ENCODE results near the gene BDH1. TPM values are rescaled to one million over a fixed set of nuclear protein-coding genes. Genes with fewer than 3 reads are reported as not detected.

Gene BDH1
- total RNA-seq, 2 donors from 2014 or later: 4.0 to 48.3 TPM

DNA sequence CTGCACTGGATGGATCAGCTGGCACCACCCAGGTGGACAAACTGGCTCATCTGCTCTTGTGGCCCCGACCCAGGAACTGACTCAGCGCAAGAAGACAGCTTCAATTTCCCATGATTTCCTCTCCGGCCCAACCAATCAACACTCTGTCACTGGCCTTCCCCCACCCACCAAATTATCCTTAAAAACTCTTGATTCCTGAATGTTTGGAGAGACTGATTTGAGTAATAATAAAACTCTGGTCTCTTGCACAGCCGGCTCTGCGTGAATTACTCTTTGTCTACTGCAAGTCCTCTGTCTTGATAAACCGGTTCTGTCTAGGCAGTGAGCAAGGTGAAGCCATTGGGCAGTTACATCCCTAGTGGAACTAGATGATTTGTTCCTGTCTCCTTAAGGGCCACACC, 16.1 kb downstream of the BDH1 start:
- H3K9me3 ChIP-seq: no peaks in the 10 kb centered on the region
- no peak for DNase-seq (ENCODE audit: low spot score)
- TF ChIP-seq, protein P1, sequence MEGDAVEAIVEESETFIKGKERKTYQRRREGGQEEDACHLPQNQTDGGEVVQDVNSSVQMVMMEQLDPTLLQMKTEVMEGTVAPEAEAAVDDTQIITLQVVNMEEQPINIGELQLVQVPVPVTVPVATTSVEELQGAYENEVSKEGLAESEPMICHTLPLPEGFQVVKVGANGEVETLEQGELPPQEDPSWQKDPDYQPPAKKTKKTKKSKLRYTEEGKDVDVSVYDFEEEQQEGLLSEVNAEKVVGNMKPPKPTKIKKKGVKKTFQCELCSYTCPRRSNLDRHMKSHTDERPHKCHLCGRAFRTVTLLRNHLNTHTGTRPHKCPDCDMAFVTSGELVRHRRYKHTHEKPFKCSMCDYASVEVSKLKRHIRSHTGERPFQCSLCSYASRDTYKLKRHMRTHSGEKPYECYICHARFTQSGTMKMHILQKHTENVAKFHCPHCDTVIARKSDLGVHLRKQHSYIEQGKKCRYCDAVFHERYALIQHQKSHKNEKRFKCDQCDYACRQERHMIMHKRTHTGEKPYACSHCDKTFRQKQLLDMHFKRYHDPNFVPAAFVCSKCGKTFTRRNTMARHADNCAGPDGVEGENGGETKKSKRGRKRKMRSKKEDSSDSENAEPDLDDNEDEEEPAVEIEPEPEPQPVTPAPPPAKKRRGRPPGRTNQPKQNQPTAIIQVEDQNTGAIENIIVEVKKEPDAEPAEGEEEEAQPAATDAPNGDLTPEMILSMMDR (IDR thresholded peaks at IDR 0.05): no peak
- peaks cover 0 to 9% of the 10 kb centered on the region in 2 donors for H3K4me1 ChIP-seq
- H3K4me3 ChIP-seq: no peak overlapping the region
- H3K27ac ChIP-seq: no peak overlapping the region
- H3K27me3 ChIP-seq: no peaks in the 10 kb centered on the region
- no peaks in the 10 kb centered on the region for H3K36me3 ChIP-seq

DNA sequence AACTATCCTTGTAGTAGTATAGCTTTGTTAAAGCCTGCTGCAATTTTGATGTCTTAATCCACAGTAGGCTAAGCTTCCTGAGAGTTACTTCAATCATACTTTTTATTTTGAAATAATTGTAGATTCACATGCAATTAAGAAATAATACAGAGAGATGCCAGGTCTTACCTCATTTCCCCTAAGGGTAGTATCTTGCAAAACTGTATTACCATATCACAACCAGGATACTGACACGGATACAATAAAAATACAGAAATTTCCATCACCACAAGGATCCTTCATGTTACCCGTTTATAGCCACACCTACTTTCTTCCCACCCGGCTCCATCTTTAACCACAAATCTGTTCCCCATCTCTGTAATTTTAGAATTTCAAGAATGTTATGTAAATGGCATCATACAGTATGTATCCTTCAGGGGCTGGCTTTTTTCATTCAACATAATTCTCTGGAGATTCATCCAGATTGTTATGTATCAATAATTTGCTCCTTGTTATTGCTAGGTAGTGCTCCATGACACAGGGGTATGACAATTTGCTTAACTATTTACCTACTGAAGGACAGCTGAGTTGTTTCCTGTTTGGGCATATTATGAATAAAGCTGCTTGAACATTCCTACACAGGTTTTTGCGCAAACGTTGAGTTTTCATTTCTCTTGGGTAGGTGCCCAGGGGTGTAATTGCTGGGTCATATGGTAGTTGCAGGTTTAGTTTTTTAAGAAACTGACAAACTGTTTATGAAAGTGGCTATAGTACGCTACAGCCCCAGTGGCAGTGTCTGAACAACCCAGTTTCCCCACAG, 21.6 kb downstream of the BDH1 start:
- H3K27me3 ChIP-seq: no peaks in the 10 kb centered on the region

DNA sequence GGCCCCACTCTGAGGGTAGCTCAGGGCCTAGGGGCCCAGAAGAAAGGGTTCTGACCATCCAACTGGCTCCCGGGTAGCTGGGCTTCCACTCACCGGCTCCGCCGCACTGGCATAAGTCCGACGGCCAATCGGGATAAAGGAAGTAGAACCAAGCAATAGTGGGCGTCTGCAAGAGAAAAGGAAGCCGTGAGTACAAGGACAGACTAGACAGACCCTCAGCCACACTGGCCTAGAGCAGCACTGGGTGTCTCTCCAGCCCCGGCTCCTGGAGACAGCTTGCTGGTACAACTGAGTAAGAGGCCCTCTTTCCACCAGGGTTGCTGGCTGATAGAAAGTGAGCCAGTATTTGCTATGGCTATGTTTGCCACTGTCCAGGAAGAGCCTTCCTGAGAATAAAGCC, 22.4 kb downstream of the BDH1 start:
- no peak for DNase-seq (ENCODE audit: low spot score)
- Histone ChIP-seq H3K27me3 (no peaks in the 10 kb centered on the region), H3K4me1 (no peaks in the 10 kb centered on the region), H3K36me3 (no peaks in the 10 kb centered on the region), H3K9me3 (no peaks in the 10 kb centered on the region), H3K27ac (no peak overlapping the region), H3K4me3 (no peak overlapping the region)
- TF ChIP-seq, protein P1 (IDR thresholded peaks at IDR 0.05): no peak

More for the DNA sequence above, 21.6 kb downstream of the BDH1 start:
- TF ChIP-seq, protein P1 (IDR thresholded peaks at IDR 0.05): no peak
- Histone ChIP-seq H3K4me3 (no peak overlapping the region), H3K4me1 (no peaks in the 10 kb centered on the region), H3K27ac (no peak overlapping the region), H3K9me3 (no peaks in the 10 kb centered on the region), H3K36me3 (no peaks in the 10 kb centered on the region)
- no peak for DNase-seq (ENCODE audit: low spot score)

DNA sequence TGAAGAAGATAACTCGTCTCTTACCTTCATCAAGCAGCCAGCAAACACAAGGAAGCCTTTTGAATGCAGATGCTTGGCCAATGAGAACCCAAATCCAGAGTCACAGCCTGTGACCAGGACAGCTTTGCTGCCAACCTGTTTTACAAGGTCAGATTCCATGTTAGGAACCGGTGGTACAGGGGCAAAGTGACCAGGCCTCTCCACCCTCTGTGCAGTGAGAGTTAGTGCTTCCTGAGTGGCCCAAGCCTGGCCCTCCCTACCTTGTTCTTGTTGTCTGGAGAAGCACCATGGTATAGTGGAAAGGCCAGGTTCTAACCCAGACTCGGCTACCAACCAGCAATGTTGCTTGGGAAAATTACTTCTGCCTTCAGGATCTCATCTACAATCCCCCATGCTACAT, 23.4 kb downstream of the BDH1 start:
- TF ChIP-seq, protein P1 (IDR thresholded peaks at IDR 0.05): no peak
- H3K27me3 ChIP-seq: no peaks in the 10 kb centered on the region
- H3K4me1 ChIP-seq: no peaks in the 10 kb centered on the region
- H3K4me3 ChIP-seq: no peak overlapping the region
- H3K9me3 ChIP-seq: no peaks in the 10 kb centered on the region
- H3K36me3 ChIP-seq: no peaks in the 10 kb centered on the region
- H3K27ac ChIP-seq: no peak overlapping the region
- DNase-seq (ENCODE audit: low spot score): no peak

DNA sequence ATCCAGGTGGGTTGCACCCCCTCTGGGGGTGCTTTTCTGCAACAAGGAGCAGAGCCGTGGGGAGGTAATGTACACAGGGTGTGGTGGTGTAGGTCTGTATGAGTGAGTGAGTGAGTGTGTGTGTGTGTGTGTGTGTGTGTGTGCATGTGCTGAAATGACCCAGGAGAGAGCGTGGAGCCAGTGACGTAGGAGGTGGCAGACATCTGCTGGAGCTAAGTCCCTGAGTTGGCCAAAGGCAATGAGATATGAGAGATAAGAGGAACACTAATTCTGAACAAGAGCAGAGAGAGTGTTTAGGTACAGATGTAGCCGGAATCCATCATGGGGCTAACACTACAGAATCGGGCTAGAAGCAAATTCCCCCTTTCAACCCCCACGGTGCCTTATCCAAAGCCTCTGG, 27.6 kb downstream of the BDH1 start:
- H3K9me3 ChIP-seq: no peaks in the 10 kb centered on the region
- DNase-seq (ENCODE audit: low spot score): no peak
- no peaks in the 10 kb centered on the region for H3K4me1 ChIP-seq
- no peaks in the 10 kb centered on the region for H3K27me3 ChIP-seq
- TF ChIP-seq, protein P1 (IDR thresholded peaks at IDR 0.05): no peak
- H3K36me3 ChIP-seq: no peaks in the 10 kb centered on the region
- no peak overlapping the region for H3K27ac ChIP-seq
- H3K4me3 ChIP-seq: no peak overlapping the region

DNA sequence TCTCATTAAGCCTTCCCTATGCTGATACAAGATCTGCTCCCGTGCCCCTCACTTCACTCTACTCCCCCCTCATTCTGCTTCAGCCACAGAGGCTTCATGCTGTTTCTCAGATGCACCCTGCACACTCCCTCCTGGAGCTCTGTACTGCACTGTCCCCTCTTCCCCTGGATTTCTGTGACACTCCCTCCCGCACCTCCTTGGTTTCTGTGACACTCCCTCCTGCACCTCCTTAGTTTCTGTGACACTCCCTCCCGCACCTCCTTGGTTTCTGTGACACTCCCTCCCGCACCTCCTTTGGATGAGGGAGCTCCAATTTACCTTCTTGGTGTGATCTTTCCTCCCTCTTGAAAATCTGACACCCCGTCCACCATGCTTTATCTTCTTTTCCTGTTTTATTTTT, 28.2 kb downstream of the BDH1 start:
- Histone ChIP-seq H3K4me1 (no peaks in the 10 kb centered on the region), H3K27me3 (no peaks in the 10 kb centered on the region), H3K9me3 (no peaks in the 10 kb centered on the region), H3K4me3 (no peak overlapping the region), H3K36me3 (no peaks in the 10 kb centered on the region), H3K27ac (no peak overlapping the region)
- TF ChIP-seq, protein P1 (IDR thresholded peaks at IDR 0.05): no peak
- DNase-seq (ENCODE audit: low spot score): no peak

Data from right atrium auricular region (tissue), 2 donors.